Body of pancreas (tissue), 4 donors: Measurements from ENCODE around the gene SLC44A1. TPM values are rescaled to one million over a fixed set of nuclear protein-coding genes. Genes with fewer than 3 reads are reported as not detected.

Source experiments
- ATAC-seq: fragments of 150-250 bp; one replicate; pipeline ENCODE4 v1.9.1; 2016
- DNase-seq, 4 donors: peaks; one replicate each; pipeline ENCODE4 v3.0.0-alpha.2; 2019
- H3K27ac ChIP-seq, 4 donors: fragments of 200-600 bp; sonication (generic); 1 replicate in 3 of 4; 2 replicates in 1 of 4; pipeline versions ENCODE4 v1.5.1 to v1.6.1; 2016 to 2019; ENCODE audit warnings: mild to moderate bottlenecking in 1 of 4, mixed read lengths in 1 of 4, moderate library complexity in 1 of 4
- H3K27me3 ChIP-seq, 2 donors: fragments of 200-600 bp; sonication (generic); one replicate each; pipeline ENCODE4 v1.6.0; 2016; ENCODE audit warnings: mild to moderate bottlenecking in 1 of 2
- H3K36me3 ChIP-seq, 2 donors: fragments of 200-600 bp; sonication (generic); replicated peaks in 1 of 2; 2 replicates each; pipeline ENCODE4 v1.5.1; 2016; ENCODE audit warnings: low read depth in 2 of 2; ENCODE audit not compliant: insufficient read depth in 1 of 2
- H3K4me1 ChIP-seq: fragments of 200-600 bp; sonication (generic); one replicate; pipeline ENCODE4 v1.6.0; 2016
- H3K4me3 ChIP-seq, 2 donors: fragments of 200-600 bp; sonication (generic); 1 replicate in 1 of 2; 2 replicates in 1 of 2; pipeline ENCODE4 v1.5.1; 2016 to 2019
- H3K9me3 ChIP-seq, 3 donors: fragments of 200-600 bp; sonication (generic); 1 replicate in 2 of 3; 2 replicates in 1 of 3; pipeline ENCODE4 v1.5.1; 2016
- POLR2A ChIP-seq, 3 donors: fragments of 450-650 bp; IDR thresholded peaks; one replicate each; pipeline ENCODE4 v1.6.1; 2016; ENCODE audit warnings: antibody characterized with exemption in 3 of 3, mild to moderate bottlenecking in 2 of 3
- intact Hi-C: fragments of 100-400 bp; cut with DNase I; formaldehyde crosslinking; loops from one replicate; pipeline ENCODE4 v1.15.1; 2023
- total RNA-seq, 2 donors: library from RNA; depleted of rRNA; stranded (reverse); fragments of >200 nt; gene quantifications; one replicate each; pipeline ENCODE4 v1.1.0, GENCODE V29; 2016
- TF ChIP-seq, protein P1 (sequence below), 7 experiments: fragments of 450-650 bp in 4 of 7; fragments of 200-600 bp in 3 of 7; sonication (generic) in 3 of 7; IDR thresholded peaks; one replicate each; pipeline ENCODE4 v1.5.1; 2016 to 2019; ENCODE audit warnings: antibody characterized with exemption in 7 of 7

SLC44A1 gene
- total RNA-seq, 2 donors from 2014 or later = 15.5 to 39.4 TPM

- no peak for ATAC-seq
- intact Hi-C loops = no loop called here
- no peaks in the 10 kb centered on the region for H3K36me3 ChIP-seq
- H3K4me3 ChIP-seq = no peak overlapping the region
- DNase-seq = no peak
- H3K27ac ChIP-seq = no peak overlapping the region
- H3K9me3 ChIP-seq = no peaks in the 10 kb centered on the region
- H3K27me3 ChIP-seq = no peaks in the 10 kb centered on the region
- TF ChIP-seq, protein P1, sequence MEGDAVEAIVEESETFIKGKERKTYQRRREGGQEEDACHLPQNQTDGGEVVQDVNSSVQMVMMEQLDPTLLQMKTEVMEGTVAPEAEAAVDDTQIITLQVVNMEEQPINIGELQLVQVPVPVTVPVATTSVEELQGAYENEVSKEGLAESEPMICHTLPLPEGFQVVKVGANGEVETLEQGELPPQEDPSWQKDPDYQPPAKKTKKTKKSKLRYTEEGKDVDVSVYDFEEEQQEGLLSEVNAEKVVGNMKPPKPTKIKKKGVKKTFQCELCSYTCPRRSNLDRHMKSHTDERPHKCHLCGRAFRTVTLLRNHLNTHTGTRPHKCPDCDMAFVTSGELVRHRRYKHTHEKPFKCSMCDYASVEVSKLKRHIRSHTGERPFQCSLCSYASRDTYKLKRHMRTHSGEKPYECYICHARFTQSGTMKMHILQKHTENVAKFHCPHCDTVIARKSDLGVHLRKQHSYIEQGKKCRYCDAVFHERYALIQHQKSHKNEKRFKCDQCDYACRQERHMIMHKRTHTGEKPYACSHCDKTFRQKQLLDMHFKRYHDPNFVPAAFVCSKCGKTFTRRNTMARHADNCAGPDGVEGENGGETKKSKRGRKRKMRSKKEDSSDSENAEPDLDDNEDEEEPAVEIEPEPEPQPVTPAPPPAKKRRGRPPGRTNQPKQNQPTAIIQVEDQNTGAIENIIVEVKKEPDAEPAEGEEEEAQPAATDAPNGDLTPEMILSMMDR (IDR thresholded peaks at IDR 0.05) = no peak
- no peak for TF ChIP-seq POLR2A (IDR thresholded peaks at IDR 0.05)
- H3K4me1 ChIP-seq = no peaks in the 10 kb centered on the region
Measured at GRCh38 chr9:105485131-105485530, 240.7 kb downstream of the SLC44A1 start.

Other genes with a start within 250 kb of the SLC44A1 start
- 1 to 10 TPM in 1 of 2 donors, under 1 TPM in 1; 0.66 to 6.0 TPM for gene FSD1L, start 203.4 kb downstream of the SLC44A1 start, total RNA-seq